ENCODE data around the gene MACROD2. TPM values are rescaled to one million over a fixed set of nuclear protein-coding genes. Genes with fewer than 3 reads are reported as not detected.

The MACROD2 gene
- total RNA-seq, 4 donors from 2014 or later, result 8.7 to 17.8 (median 10.8) TPM

GRCh38 chr20:15734052-15734451 lies 1738.7 kb downstream of the MACROD2 start:
- TF ChIP-seq POLR2A (IDR thresholded peaks at IDR 0.05) (no peak), CTCF (IDR thresholded peaks at IDR 0.05) (no peak)
- intact Hi-C loops (cut with DNase I), result no loop called here
- Histone ChIP-seq H3K4me3 (replicated peaks in 1 of 3) (no peak overlapping the region), H3K27ac (no peak overlapping the region), H3K4me1 (no peaks in the 10 kb centered on the region), H3K9me3 (no peaks in the 10 kb centered on the region), H3K27me3 (no peaks in the 10 kb centered on the region), H3K36me3 (no peaks in the 10 kb centered on the region)
- WGBS, 2 donors, result 72 to 77% methylated on average over 4 of the region's 4 CpGs
- DNase-seq, result no peak

GRCh38 chr20:15739035-15739434 lies 1743.7 kb downstream of the MACROD2 start:
- intact Hi-C loops (cut with DNase I), result no loop called here

GRCh38 chr20:15740046-15740775 lies 1744.9 kb downstream of the MACROD2 start:
- Histone ChIP-seq H3K4me1 (no peaks in the 10 kb centered on the region), H3K36me3 (no peaks in the 10 kb centered on the region), H3K27me3 (no peaks in the 10 kb centered on the region), H3K27ac (no peak overlapping the region), H3K4me3 (replicated peaks in 1 of 3) (no peak overlapping the region), H3K9me3 (no peaks in the 10 kb centered on the region)
- TF ChIP-seq CTCF (IDR thresholded peaks at IDR 0.05) (no peak), POLR2A (IDR thresholded peaks at IDR 0.05) (no peak)
- no peak for DNase-seq
- WGBS, 2 donors, result 86 to 89% methylated on average over 3 of the region's 3 CpGs
- intact Hi-C loops (cut with DNase I), result no loop called here

More at GRCh38 chr20:15739035-15739434, 1743.7 kb downstream of the MACROD2 start:
- H3K4me3 ChIP-seq (replicated peaks in 1 of 3), result no peak overlapping the region
- no peak overlapping the region for H3K27ac ChIP-seq
- H3K27me3 ChIP-seq, result no peaks in the 10 kb centered on the region
- TF ChIP-seq CTCF (IDR thresholded peaks at IDR 0.05) (no peak), POLR2A (IDR thresholded peaks at IDR 0.05) (no peak)
- H3K36me3 ChIP-seq, result no peaks in the 10 kb centered on the region
- DNase-seq, result no peak
- H3K9me3 ChIP-seq, result no peaks in the 10 kb centered on the region
- WGBS, 2 donors, result 81 to 84% methylated on average over 2 of the region's 2 CpGs
- no peaks in the 10 kb centered on the region for H3K4me1 ChIP-seq

GRCh38 chr20:15742087-15742486 lies 1746.8 kb downstream of the MACROD2 start:
- Histone ChIP-seq H3K27me3 (no peaks in the 10 kb centered on the region), H3K4me3 (replicated peaks in 1 of 3) (no peak overlapping the region), H3K36me3 (no peaks in the 10 kb centered on the region), H3K27ac (no peak overlapping the region), H3K4me1 (no peaks in the 10 kb centered on the region), H3K9me3 (no peaks in the 10 kb centered on the region)
- no peak for DNase-seq
- TF ChIP-seq POLR2A (IDR thresholded peaks at IDR 0.05) (no peak), CTCF (IDR thresholded peaks at IDR 0.05) (no peak)
- WGBS, 2 donors, result 95 to 99% methylated on average over 1 of the region's 1 CpG
- intact Hi-C loops (cut with DNase I), result no loop called here

- no peak for DNase-seq
- 69 to 77% methylated on average over 1 of the region's 1 CpG for WGBS, 2 donors
- no peak overlapping the region for H3K4me3 ChIP-seq (replicated peaks in 1 of 3)
- intact Hi-C loops (cut with DNase I), result no loop called here
- H3K9me3 ChIP-seq, result no peaks in the 10 kb centered on the region
- H3K27me3 ChIP-seq, result no peaks in the 10 kb centered on the region
- H3K36me3 ChIP-seq, result no peaks in the 10 kb centered on the region
- H3K27ac ChIP-seq, result no peak overlapping the region
- TF ChIP-seq CTCF (IDR thresholded peaks at IDR 0.05) (no peak), POLR2A (IDR thresholded peaks at IDR 0.05) (no peak)
- H3K4me1 ChIP-seq, result no peaks in the 10 kb centered on the region
Measured at GRCh38 chr20:15742627-15743026, 1747.3 kb downstream of the MACROD2 start.
